ENCODE results near the gene SAMMSON.

SAMMSON gene

GRCh38 chr3:69970827-69971226 is 28.7 kb upstream of the SAMMSON start:
- no peaks in the 10 kb centered on the region for H3F3A ChIP-seq (ENCODE audit: control insufficient read depth, insufficient read depth)
- H3K79me2 ChIP-seq (ENCODE audit: control insufficient read depth, low read length), result no peaks in the 10 kb centered on the region

GRCh38 chr3:69972672-69973071 is 26.9 kb upstream of the SAMMSON start:
- H3K4me3 ChIP-seq (ENCODE audit: low read length), result no peak overlapping the region
- no peak overlapping the region for H3K4me2 ChIP-seq (ENCODE audit: low read length)
- TF ChIP-seq, protein P1, sequence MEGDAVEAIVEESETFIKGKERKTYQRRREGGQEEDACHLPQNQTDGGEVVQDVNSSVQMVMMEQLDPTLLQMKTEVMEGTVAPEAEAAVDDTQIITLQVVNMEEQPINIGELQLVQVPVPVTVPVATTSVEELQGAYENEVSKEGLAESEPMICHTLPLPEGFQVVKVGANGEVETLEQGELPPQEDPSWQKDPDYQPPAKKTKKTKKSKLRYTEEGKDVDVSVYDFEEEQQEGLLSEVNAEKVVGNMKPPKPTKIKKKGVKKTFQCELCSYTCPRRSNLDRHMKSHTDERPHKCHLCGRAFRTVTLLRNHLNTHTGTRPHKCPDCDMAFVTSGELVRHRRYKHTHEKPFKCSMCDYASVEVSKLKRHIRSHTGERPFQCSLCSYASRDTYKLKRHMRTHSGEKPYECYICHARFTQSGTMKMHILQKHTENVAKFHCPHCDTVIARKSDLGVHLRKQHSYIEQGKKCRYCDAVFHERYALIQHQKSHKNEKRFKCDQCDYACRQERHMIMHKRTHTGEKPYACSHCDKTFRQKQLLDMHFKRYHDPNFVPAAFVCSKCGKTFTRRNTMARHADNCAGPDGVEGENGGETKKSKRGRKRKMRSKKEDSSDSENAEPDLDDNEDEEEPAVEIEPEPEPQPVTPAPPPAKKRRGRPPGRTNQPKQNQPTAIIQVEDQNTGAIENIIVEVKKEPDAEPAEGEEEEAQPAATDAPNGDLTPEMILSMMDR (IDR thresholded peaks at IDR 0.05; ENCODE audit: low read depth, low read length, poor library complexity, severe bottlenecking), result no peak
- no peak for TF ChIP-seq EZH2phosphoT487 (IDR thresholded peaks at IDR 0.05; ENCODE audit: borderline replicate concordance, low read length)
- no peaks in the 10 kb centered on the region for H3K36me3 ChIP-seq (ENCODE audit: control insufficient read depth, low read length)
- no peaks in the 10 kb centered on the region for H3K4me1 ChIP-seq (ENCODE audit: control insufficient read depth, low read length)
- H4K20me1 ChIP-seq (ENCODE audit: control insufficient read depth, insufficient read depth, low read depth, low read length), result no peaks in the 10 kb centered on the region
- no peaks in the 10 kb centered on the region; the same call in 1 of the 2 replicates for H3K9me2 ChIP-seq (replicated peaks; ENCODE audit: control insufficient read depth, low read length)
- no peak overlapping the region for H3K27ac ChIP-seq (ENCODE audit: low read depth, low read length)
- H3K9me3 ChIP-seq (ENCODE audit: control insufficient read depth, insufficient read depth, low read length), result no peaks in the 10 kb centered on the region
- H3K79me2 ChIP-seq (ENCODE audit: control insufficient read depth, low read length), result no peaks in the 10 kb centered on the region
- no peaks in the 10 kb centered on the region for H3F3A ChIP-seq (ENCODE audit: control insufficient read depth, insufficient read depth)
- no peaks in the 10 kb centered on the region for H3K27me3 ChIP-seq (ENCODE audit: control insufficient read depth, low read length)

More at GRCh38 chr3:69970827-69971226, 28.7 kb upstream of the SAMMSON start:
- no peak overlapping the region for H3K27ac ChIP-seq (ENCODE audit: low read depth, low read length)
- H4K20me1 ChIP-seq (ENCODE audit: control insufficient read depth, insufficient read depth, low read depth, low read length), result no peaks in the 10 kb centered on the region
- no peak overlapping the region for H3K4me2 ChIP-seq (ENCODE audit: low read length)
- no peak overlapping the region for H3K4me3 ChIP-seq (ENCODE audit: low read length)
- TF ChIP-seq, protein P1 (IDR thresholded peaks at IDR 0.05; ENCODE audit: low read depth, low read length, poor library complexity, severe bottlenecking), result no peak
- TF ChIP-seq EZH2phosphoT487 (IDR thresholded peaks at IDR 0.05; ENCODE audit: borderline replicate concordance, low read length), result no peak
- no peaks in the 10 kb centered on the region for H3K27me3 ChIP-seq (ENCODE audit: control insufficient read depth, low read length)
- no peaks in the 10 kb centered on the region; the same call in 1 of the 2 replicates for H3K9me2 ChIP-seq (replicated peaks; ENCODE audit: control insufficient read depth, low read length)
- no peaks in the 10 kb centered on the region for H3K4me1 ChIP-seq (ENCODE audit: control insufficient read depth, low read length)
- H3K9me3 ChIP-seq (ENCODE audit: control insufficient read depth, insufficient read depth, low read length), result no peaks in the 10 kb centered on the region
- H3K36me3 ChIP-seq (ENCODE audit: control insufficient read depth, low read length), result no peaks in the 10 kb centered on the region

- no peaks in the 10 kb centered on the region for H3K27me3 ChIP-seq (ENCODE audit: control insufficient read depth, low read length)
- no peaks in the 10 kb centered on the region for H3K9me3 ChIP-seq (ENCODE audit: control insufficient read depth, insufficient read depth, low read length)
- TF ChIP-seq, protein P1 (IDR thresholded peaks at IDR 0.05; ENCODE audit: low read depth, low read length, poor library complexity, severe bottlenecking), result no peak
- no peak for TF ChIP-seq EZH2phosphoT487 (IDR thresholded peaks at IDR 0.05; ENCODE audit: borderline replicate concordance, low read length)
- H3K4me2 ChIP-seq (ENCODE audit: low read length), result no peak overlapping the region
- no peaks in the 10 kb centered on the region for H3K4me1 ChIP-seq (ENCODE audit: control insufficient read depth, low read length)
- no peaks in the 10 kb centered on the region for H3K79me2 ChIP-seq (ENCODE audit: control insufficient read depth, low read length)
- no peaks in the 10 kb centered on the region for H3F3A ChIP-seq (ENCODE audit: control insufficient read depth, insufficient read depth)
- H3K4me3 ChIP-seq (ENCODE audit: low read length), result no peak overlapping the region
- no peaks in the 10 kb centered on the region for H3K36me3 ChIP-seq (ENCODE audit: control insufficient read depth, low read length)
- no peaks in the 10 kb centered on the region for H4K20me1 ChIP-seq (ENCODE audit: control insufficient read depth, insufficient read depth, low read depth, low read length)
- no peaks in the 10 kb centered on the region for H3K9me2 ChIP-seq (replicated peaks; ENCODE audit: control insufficient read depth, low read length)
- no peak overlapping the region for H3K27ac ChIP-seq (ENCODE audit: low read depth, low read length)
These were observed 23.5 kb upstream of the SAMMSON start for GRCh38 chr3:69976021-69976420.
